Sigmoid colon (tissue), 7 donors: ENCODE results near the gene MAP3K8. TPM values are rescaled to one million over a fixed set of nuclear protein-coding genes. Genes with fewer than 3 reads are reported as not detected.
"Not testable (repeated sequence)": the region's sequence is repeated elsewhere in the genome, so short reads cannot be mapped to it uniquely, and the experiment has no call there.

ENCODE experiments used
- DNase-seq: peaks from one replicate; pipeline ENCODE4 v3.0.0-alpha.2; 2019
- H3K27ac ChIP-seq, 4 donors: fragments of 200-600 bp; sonication (generic); one replicate each; pipeline ENCODE4 v1.5.1; 2016 to 2019; ENCODE audit warnings: mild to moderate bottlenecking in 1 of 4
- H3K27me3 ChIP-seq, 3 donors: fragments of 200-600 bp; sonication (generic); one replicate each; pipeline ENCODE4 v1.5.1; 2019; ENCODE audit warnings: mild to moderate bottlenecking in 1 of 3
- H3K36me3 ChIP-seq, 4 donors: fragments of 200-600 bp; sonication (generic); one replicate each; pipeline ENCODE4 v1.5.1; 2016 to 2019
- H3K4me1 ChIP-seq, 4 donors: fragments of 200-600 bp; sonication (generic); one replicate each; pipeline ENCODE4 v1.5.1; 2017 to 2019
- H3K4me3 ChIP-seq, 4 donors: fragments of 200-600 bp; sonication (generic); one replicate each; pipeline ENCODE4 v1.5.1; 2017 to 2019; ENCODE audit warnings: mild to moderate bottlenecking in 2 of 4, moderate library complexity in 1 of 4
- H3K9me3 ChIP-seq, 4 donors: fragments of 200-600 bp in 3 of 4; sonication (generic) in 3 of 4; one replicate each; pipeline versions ENCODE4 v1.5.1 to v1.6.1; 2013 to 2019
- CTCF ChIP-seq, 4 experiments: fragments of 450-650 bp in 3 of 4; fragments of 200-600 bp in 1 of 4; IDR thresholded peaks; one replicate each; pipeline ENCODE4 v1.5.1; 2016 to 2019; ENCODE audit warnings: antibody characterized with exemption in 4 of 4, mild to moderate bottlenecking in 3 of 4, moderate library complexity in 2 of 4
- EP300 ChIP-seq, 4 donors: sonication (generic); formaldehyde crosslinking; IDR thresholded peaks; one replicate each; pipeline ENCODE4 v1.6.1; 2017; ENCODE audit warnings: antibody characterized with exemption in 4 of 4
- POLR2A ChIP-seq, 2 donors: fragments of 450-650 bp; IDR thresholded peaks; one replicate each; pipeline ENCODE4 v1.6.1; 2016; ENCODE audit warnings: antibody characterized with exemption in 2 of 2, mild to moderate bottlenecking in 2 of 2, moderate library complexity in 2 of 2
- POLR2AphosphoS5 ChIP-seq, 4 donors: sonication (generic); formaldehyde crosslinking; IDR thresholded peaks; one replicate each; pipeline ENCODE4 v1.6.1; 2017; ENCODE audit warnings: antibody characterized with exemption in 4 of 4
- WGBS, 2 donors: extraction: QIAGEN DNeasy Blood & Tissue Kit; methylation state at CpG; one replicate each; pipeline ENCODE4 v1.1.7; 2013; 5-methylcytosine and 5-hydroxymethylcytosine counted together
- intact Hi-C: fragments of 100-400 bp; cut with DNase I; formaldehyde crosslinking; loops from one replicate; pipeline ENCODE4 v1.15.1; 2023
- polyA plus RNA-seq, 3 donors: library from polyadenylated mRNA; stranded (reverse); fragments of 200-250 nt; gene quantifications; one replicate each; pipeline ENCODE4 v1.2.3, GENCODE V29; 2013
- total RNA-seq, 4 donors: library from RNA; depleted of rRNA; stranded (reverse); fragments of >200 nt; gene quantifications; one replicate each; pipeline ENCODE4 v1.1.0, GENCODE V29; 2016
- donor health status: healthy with polysubstance abuse.
- donor health status: Bipolar disorder and iron deficiency.
- donor health status: healthy.

MAP3K8 gene
- total and polyA plus RNA-seq, 7 donors, result 6.0 to 66.5 (median 16.9) TPM

- H3K27me3 ChIP-seq, result no peaks in the 10 kb centered on the region
- no peak for DNase-seq
- H3K4me3 ChIP-seq, result no peak overlapping the region
- peak overlapping the region in 1 of 4 donors; percentile 17 for H3K27ac ChIP-seq
- intact Hi-C loops, result no loop called here
- H3K36me3 ChIP-seq, result no peaks in the 10 kb centered on the region
- WGBS, 2 donors, result 61 to 71% methylated on average over 4 of the region's 4 CpGs
- no peaks in the 10 kb centered on the region for H3K9me3 ChIP-seq
- TF ChIP-seq POLR2A (IDR thresholded peaks at IDR 0.05) (no peak), POLR2AphosphoS5 (IDR thresholded peaks at IDR 0.05) (no peak), EP300 (IDR thresholded peaks at IDR 0.05) (no peak), CTCF (IDR thresholded peaks at IDR 0.05) (no peak)
- H3K4me1 ChIP-seq, result peaks cover 0 to 9% (median 0%) of the 10 kb centered on the region in 4 donors
Measured at GRCh38 chr10:30467651-30468338, 33.8 kb downstream of the MAP3K8 start.

DNA sequence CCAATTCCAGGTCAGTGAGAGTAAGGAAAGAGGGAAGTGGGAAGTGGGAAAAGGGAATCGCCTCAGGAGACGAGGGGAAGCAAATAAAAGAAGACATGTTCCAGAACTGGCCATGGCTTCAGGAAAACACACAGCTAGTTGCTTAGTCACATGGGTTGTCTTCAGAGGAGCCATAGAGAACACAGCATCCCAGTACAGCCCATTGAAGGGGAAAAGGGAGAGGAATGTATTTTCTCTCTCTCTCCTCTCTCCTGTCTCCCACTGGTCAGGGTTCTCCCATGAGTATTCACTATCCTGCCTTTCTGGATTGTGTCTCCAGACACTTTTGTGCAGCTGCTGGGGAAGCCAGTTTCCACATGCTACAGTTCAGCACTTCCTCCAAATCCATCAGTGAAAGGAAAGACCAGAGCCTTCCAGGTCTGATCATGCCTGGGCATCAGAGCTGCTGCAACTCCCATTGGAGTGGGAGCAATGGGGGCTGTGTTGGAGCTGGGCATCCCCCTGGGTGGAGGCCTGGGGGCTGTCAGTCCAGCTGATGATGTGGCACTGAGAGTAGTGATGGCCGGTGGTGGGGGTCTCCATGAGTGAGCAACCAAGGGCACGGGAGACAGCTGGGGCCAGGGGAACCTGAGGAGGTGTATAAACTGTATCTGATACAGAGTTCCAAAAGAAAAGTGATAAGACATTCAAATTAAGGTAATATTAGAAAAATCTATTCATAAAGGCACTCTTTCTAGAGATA, 38.6 kb downstream of the MAP3K8 start:
- Histone ChIP-seq H3K4me1 (no peaks in the 10 kb centered on the region), H3K27ac (no peak overlapping the region), H3K36me3 (no peaks in the 10 kb centered on the region), H3K9me3 (no peaks in the 10 kb centered on the region), H3K4me3 (no peak overlapping the region), H3K27me3 (no peaks in the 10 kb centered on the region)
- no peak for DNase-seq
- WGBS, 2 donors, result 87 to 92% methylated on average over 4 of the region's 4 CpGs
- intact Hi-C loops, result no loop called here
- no peak for TF ChIP-seq CTCF (IDR thresholded peaks at IDR 0.05)
- no peak for TF ChIP-seq EP300 (IDR thresholded peaks at IDR 0.05)
- no peak for TF ChIP-seq POLR2AphosphoS5 (IDR thresholded peaks at IDR 0.05)
- TF ChIP-seq POLR2A (IDR thresholded peaks at IDR 0.05), result no peak

GRCh38 chr10:30475515-30475914, 41.5 kb downstream of the MAP3K8 start:
- H3K27ac ChIP-seq, H3K9me3 ChIP-seq, intact Hi-C loops, H3K36me3 ChIP-seq, H3K4me1 ChIP-seq, DNase-seq, H3K27me3 ChIP-seq, H3K4me3 ChIP-seq: not testable (repeated sequence)
- 71 to 89% methylated on average over 5 of the region's 5 CpGs for WGBS, 2 donors

- Histone ChIP-seq H3K9me3 (peaks cover 0 to under 1% (median 0%) of the 10 kb centered on the region in 4 donors), H3K27ac (no peak overlapping the region), H3K36me3 (no peaks in the 10 kb centered on the region), H3K27me3 (no peaks in the 10 kb centered on the region), H3K4me3 (no peak overlapping the region), H3K4me1 (no peaks in the 10 kb centered on the region)
- no peak for TF ChIP-seq EP300 (IDR thresholded peaks at IDR 0.05)
- TF ChIP-seq CTCF (IDR thresholded peaks at IDR 0.05), result no peak
- TF ChIP-seq POLR2A (IDR thresholded peaks at IDR 0.05), result no peak
- TF ChIP-seq POLR2AphosphoS5 (IDR thresholded peaks at IDR 0.05), result no peak
- no peak for DNase-seq
- WGBS, 2 donors, result 88 to 94% methylated on average over 18 of the region's 18 CpGs
- intact Hi-C loops, result no loop called here
Measured at GRCh38 chr10:30476511-30477155, 42.6 kb downstream of the MAP3K8 start.

DNA sequence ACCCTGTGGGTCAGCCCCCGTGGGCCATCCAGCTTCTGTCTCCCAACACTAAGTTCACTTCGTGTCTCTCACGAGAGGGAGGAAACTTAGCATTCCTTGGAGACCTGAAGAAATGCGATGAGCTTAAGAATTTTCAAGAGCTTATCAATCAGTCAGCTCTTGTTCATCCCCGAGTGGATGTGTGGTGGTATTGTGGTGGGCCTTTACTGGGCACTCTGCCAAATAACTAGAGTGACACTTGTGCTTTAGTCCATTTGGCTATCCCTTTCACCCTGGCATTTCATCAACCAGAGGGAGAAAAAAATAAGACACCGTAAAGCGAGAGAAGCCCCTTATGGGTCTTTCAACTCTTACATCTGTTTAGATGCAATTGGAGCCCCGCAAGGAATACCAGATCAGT, 45.5 kb downstream of the MAP3K8 start:
- DNase-seq, H3K4me3 ChIP-seq, H3K36me3 ChIP-seq, H3K9me3 ChIP-seq, H3K4me1 ChIP-seq, H3K27ac ChIP-seq, intact Hi-C loops, H3K27me3 ChIP-seq: not testable (repeated sequence)
- 83 to 91% methylated on average over 8 of the region's 8 CpGs for WGBS, 2 donors
